T-helper 1 cell treated with Interleukin-12 subunit alpha and Interleukin-12 subunit beta and Interleukin-4 antibody, amounts not matched to agents 30 ng/mL and 1 ng/mL, for 36 hours (primary cell): ENCODE results near the gene RBAK. TPM values are rescaled to one million over a fixed set of nuclear protein-coding genes. Genes with fewer than 3 reads are reported as not detected.
"Not testable (repeated sequence)": the region's sequence is repeated elsewhere in the genome, so short reads cannot be mapped to it uniquely, and the experiment has no call there.

ENCODE experiments used
- intact Hi-C: fragments of 100-400 bp; cut with micrococcal nuclease; formaldehyde crosslinking; loops from one replicate; pipeline ENCODE4 v1.15.1; 2024
- total RNA-seq: library from RNA; stranded (reverse); gene quantifications from 2 replicates; pipeline ENCODE4 v1.2.3, GENCODE V29; 2022

Gene RBAK
- total RNA-seq, 1 donor from 2014 or later, result 14.4 TPM

DNA sequence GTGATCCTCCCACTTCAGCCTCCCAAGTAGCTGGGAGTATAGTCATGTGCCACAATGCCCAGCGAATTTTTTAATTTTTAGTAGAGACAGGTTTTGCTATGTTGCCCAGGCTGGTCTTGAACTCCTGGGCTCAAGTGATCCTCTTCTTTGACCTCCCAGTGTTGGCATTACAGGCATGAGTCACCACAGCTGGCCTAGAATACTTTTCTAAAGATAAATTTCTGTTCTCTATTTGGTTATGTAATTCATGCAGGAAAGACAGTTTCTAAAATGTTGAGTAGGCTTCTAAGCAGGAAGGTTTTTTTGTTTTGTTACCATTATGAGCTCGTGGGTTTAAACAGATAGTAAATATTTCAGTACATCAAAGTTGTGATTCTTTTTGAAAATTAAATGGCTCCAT is 5.0 kb downstream of the RBAK start:
- intact Hi-C loops, result no loop called here

DNA sequence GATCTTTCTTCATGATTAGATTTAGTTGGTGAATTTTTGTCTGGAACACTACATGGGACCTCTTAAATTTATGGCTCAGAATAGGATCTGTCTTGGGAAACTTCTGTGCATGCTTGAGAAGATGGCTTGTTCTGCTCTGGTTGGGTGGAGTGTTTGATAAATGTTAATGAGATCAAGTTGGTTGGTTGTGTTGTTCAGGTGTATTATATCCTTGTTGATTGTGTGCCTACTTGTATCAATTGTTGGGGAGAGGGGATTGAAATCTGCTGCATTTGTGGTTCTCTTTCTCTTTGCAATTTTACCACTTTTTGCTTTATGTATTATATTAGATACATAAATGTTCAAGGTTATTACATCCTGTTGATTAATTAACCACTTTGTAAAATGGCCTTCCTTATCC is 6.1 kb downstream of the RBAK start:
- intact Hi-C loops, result not testable (repeated sequence)

DNA sequence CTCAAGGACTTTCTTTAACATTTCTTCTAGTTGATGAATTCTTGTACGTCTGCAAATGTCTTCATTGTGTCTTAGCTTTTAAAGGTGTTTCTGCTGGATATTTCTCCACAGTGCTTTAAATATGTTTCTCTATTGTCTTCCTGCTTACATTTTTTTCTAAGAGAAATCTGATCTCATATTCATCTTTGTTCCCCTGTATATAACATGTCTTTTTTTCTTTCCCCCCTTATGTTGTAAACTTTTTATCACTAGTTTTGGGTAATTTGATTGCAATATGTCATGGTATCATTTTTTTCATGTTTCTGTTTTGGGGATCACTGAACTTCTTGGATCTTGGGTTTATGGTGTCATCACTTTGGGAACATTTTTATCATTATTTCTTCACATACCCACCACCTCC is 7.5 kb downstream of the RBAK start:
- intact Hi-C loops, result no loop called here

DNA sequence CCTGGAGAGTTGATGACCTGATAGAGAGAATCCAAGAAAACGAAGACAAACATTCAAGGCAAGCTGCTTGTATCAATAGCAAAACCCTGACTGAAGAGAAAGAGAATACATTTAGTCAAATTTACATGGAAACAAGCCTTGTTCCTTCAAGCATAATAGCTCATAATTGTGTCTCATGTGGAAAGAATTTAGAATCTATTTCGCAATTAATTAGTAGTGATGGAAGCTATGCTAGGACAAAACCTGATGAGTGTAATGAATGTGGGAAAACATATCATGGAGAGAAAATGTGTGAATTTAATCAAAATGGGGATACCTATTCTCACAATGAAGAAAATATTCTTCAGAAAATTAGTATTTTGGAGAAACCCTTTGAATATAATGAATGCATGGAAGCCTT is 18.0 kb downstream of the RBAK start:
- intact Hi-C loops, result no loop called here

DNA sequence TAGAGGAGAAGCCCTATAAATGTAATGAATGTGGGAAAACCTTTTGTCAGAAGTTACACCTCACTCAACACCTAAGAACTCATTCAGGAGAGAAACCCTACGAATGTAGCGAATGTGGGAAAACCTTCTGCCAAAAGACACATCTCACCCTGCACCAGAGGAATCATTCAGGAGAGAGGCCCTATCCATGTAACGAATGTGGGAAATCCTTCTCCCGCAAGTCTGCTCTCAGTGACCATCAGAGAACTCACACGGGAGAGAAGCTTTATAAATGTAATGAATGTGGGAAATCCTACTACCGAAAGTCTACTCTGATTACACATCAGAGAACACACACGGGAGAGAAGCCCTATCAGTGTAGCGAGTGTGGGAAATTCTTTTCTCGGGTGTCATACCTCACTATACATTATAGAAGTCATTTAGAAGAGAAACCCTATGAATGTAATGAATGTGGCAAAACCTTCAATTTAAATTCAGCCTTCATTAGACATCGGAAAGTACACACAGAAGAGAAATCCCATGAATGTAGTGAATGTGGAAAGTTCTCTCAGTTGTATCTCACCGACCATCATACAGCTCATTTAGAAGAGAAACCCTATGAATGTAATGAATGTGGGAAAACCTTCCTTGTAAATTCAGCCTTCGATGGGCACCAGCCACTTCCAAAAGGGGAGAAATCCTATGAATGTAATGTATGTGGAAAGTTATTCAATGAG is 18.9 kb downstream of the RBAK start:
- intact Hi-C loops, result loop anchor here (5.0 kb wide), 1 partner anchor 358 kb away; the partner anchor contains the start of gene TNRC18

DNA sequence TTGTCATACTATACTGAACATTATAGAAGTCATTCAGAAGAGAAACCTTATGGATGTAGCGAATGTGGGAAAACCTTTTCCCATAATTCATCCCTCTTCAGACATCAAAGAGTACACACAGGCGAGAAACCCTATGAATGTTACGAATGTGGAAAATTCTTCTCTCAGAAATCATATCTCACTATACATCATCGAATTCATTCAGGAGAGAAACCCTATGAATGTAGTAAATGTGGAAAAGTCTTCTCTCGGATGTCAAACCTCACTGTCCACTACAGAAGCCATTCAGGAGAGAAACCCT is 19.4 kb downstream of the RBAK start:
- intact Hi-C loops, result loop anchor here (5.0 kb wide), 1 partner anchor 357 kb away; the partner anchor contains the start of gene TNRC18

DNA sequence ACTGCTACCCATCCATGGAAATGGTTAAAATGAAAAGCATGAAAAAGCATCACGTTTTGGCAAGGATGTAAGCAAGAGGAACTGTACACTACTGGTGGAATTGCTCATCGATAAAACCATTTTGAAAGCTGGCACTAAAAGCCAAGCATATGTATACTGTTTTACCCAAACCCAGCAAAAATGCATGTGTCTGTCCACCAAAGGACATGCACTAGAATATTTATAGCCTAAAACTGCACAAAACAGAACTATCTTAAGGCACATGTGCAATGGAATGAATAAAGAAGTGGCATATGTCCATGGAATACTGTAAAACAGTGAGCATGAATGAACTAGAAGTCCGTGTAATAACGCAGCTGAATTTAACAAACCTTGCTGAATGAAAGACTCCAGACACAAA is 22.9 kb downstream of the RBAK start:
- intact Hi-C loops, result loop anchor here (5.0 kb wide), 1 partner anchor 354 kb away; the partner anchor contains the start of gene TNRC18

DNA sequence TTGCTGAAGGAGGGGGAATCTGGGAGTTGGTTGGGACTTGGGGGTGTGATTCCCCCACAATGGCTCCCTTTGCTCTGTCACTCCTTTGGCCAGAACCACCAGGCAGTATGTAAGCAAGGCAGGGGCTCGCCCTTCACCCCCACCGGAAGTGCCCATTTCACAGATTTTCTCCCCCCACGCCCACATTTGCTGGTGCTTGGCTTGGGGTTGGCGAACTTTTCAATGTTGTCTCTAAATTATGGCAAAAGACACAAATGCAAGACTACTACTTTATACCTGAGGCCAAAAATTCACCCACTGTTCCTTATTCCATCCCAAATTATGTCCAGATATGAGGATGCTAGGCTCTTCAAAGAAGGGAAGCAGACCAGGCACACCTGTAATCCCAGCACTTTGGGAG is 24.5 kb downstream of the RBAK start:
- intact Hi-C loops, result no loop called here

DNA sequence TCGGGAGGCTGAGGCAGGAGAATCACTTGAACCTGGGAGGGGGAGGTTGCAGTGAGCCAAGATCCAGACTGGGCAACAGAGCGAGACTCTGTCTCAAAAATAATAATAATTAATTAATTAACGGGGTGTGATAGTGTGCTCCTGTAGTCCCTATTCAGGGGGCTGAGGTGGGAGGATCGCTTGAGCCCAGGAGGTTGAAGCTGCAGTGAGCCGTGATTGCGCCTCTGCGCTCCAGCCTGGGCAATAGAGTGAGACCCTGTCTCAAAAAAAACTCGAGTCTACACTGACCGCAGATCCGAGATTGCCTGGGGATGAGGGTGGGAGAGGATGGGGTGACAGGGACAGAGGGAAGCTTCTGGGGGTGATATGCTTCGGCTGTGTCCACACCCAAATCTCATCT is 29.5 kb downstream of the RBAK start:
- intact Hi-C loops, result not testable (repeated sequence)

DNA sequence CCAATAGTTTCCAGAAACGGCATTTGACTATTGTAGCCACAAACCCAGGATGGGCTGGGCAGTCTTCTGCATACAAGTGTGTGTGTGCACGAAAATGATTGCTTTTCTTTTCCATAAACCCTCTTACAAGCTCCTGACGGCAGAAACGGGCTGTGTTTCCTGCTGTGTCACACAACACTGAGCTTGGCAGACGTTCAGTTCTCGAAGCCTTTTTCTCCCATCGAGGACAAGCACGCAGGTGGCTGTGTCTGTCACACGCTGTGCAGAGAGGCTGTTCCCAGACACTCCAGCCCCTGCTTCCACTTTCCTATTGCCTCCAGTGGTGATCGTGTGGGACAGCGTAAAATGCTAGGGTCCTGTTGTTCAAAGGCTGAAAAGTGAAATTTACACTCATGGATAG is 32.1 kb downstream of the RBAK start:
- intact Hi-C loops, result no loop called here

DNA sequence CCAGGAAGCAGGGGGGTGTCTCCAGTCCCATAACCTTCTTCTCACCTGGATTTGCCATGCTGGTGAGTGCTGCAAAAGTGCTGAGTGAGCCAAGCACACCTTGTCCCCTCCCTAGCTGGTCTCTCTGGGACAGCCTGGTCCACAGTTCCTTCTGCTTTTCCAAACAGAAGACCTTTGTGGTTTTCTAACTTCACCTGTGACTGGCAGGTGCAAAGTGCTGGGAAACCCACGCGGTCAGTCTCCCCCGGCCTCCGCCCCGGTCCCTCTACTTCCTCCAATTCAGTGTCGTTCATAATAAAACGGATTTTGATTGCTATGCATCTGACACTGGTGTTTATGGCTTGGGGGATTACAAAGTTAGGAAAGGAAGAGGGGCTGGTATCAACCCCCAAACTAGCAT is 37.1 kb downstream of the RBAK start:
- intact Hi-C loops, result no loop called here

DNA sequence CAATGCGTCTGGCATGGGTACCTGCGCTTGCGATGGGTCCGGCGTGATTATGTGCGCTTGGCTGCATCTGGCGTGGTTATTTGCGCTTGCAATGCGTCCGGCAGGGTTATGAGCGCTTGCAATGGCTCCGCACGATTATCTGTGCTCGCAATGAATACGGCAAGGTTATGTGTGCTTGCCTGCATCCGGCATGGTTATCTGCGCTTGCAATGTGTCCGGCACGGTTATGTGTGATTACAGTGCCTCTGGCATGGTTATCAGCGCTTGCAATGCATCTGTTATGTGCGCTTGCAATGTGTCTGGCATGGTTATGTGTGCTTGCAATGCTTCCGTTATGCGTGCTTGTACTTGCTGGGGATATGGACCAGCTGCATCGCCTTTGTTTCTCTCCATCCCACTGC is 37.7 kb downstream of the RBAK start:
- intact Hi-C loops, result no loop called here

DNA sequence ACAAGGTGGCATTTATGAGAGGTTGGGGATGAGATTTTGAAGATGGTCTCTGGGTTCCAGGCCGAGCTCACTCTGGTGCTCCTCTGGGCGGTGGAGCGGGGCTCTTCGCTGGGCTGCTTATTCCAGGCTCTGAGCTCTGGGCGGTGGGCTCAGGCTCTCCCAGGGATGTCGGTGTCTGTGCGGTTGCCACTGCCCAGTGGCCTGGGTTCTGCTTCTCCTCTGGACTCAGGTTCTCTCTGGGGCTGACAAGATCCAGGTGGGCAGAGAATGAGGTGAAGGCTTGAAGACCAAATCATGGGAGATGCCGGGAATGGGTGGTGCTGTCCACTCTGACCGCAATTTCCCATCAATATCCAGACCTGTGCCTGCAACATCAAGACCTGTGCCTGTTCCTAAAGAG is 40.6 kb downstream of the RBAK start:
- intact Hi-C loops, result no loop called here

DNA sequence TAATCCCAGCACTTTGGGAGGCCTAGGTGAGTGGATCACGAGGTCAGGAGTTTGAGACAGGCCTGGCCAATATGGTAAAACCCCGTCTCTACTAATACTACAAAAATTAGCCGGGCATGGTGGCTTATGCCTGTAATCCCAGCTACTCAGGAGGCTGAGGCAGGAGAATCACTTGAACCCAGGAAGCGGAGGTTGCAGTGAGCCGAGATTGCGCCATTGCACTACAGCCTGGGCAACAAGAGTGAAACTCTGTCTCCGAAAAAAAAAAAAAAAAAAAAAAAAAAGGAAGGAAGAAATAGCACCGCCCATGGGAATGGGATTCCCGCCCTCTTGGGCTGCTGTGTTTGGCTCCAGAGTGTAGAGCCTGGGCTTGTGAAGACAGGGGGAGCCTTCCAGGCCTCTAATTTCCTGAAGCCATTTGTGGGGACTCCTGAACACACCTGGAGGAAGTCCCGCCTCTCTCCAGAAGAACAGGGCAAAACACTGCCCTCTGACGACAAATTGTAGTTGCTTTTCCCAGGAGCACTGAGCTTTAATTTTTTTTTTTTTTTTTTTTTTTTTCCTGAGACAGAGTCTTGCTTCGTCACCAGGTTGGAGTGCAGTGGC is 42.7 kb downstream of the RBAK start:
- intact Hi-C loops, result not testable (repeated sequence)

DNA sequence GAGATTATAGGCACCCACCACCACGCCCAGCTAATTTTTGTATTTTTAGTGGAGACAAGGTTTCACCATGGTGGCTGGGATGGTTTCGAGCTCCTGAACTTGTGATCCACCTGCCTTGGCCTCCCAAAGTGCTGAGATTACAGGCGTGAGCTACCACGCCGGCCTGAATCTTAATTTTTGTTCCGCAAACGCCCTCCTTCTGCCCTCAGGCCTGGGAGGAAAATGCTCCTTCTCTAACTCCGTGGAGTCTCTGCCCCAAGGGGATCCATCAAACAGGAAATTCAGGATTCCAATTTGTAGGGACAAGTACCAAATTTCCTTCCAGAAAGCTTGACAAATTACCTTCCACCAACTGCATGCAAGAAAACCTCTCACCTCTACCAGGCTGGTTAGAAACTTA is 43.2 kb downstream of the RBAK start:
- intact Hi-C loops, result loop anchor here (1.0 kb wide), 1 partner anchor 291 kb away; no protein-coding TSS in a partner anchor

DNA sequence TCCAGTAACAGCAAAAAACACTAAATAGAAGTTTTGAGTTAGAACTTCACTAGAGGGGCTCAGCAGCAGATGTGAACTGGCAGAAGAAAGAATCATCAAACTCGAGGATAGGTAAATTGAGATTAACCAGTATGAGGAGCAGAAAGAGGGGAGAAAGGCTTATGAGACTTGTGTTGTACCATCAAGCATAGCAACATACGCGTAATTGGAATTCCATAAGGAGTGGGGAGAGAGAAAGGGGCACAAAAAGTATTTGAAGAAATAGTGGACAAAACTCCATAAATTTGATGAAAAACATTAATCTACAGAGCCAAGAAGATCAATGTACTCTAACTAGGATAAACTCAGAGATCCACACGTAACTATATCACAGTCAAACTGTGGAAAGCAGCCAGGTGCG is 48.3 kb downstream of the RBAK start:
- intact Hi-C loops, result no loop called here

DNA sequence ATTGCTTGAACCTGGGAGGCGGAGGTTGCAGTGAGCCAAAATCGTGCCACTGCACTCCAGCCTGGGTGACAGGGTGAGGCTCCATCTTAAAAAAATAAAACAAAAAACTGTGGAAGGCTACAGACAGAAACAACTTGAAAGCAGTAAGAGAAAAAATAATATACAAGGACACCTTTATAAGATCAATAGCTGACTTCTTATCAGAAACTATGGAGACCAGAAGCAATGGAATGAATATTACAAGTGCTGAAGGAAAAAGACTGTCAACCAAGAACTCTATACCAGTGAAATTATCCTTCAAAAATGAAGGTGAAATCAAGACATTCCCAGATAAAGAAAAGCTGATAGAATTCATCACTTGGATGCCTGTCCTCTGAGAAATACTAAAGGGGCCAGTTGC is 49.0 kb downstream of the RBAK start:
- intact Hi-C loops, result no loop called here

DNA sequence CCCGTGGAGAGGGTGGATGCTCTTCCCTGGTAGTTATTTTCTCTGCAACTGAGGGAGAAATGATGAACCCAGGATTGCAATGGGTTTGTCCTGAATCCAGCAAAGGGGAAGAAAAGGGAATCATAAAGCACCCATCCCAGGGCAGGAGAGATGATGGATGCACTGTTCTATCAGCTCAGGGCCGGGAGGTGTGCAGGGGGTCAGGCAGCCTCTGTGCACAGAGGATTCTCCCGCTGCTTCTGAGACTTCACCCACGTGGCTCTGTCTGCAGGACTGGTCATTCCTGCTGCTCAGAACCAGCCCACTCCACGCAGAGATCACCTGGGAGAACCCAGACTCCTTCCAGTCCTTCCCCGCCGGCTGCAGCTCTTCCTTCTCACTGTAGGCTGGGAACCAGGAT is 70.7 kb downstream of the RBAK start:
- intact Hi-C loops, result no loop called here

DNA sequence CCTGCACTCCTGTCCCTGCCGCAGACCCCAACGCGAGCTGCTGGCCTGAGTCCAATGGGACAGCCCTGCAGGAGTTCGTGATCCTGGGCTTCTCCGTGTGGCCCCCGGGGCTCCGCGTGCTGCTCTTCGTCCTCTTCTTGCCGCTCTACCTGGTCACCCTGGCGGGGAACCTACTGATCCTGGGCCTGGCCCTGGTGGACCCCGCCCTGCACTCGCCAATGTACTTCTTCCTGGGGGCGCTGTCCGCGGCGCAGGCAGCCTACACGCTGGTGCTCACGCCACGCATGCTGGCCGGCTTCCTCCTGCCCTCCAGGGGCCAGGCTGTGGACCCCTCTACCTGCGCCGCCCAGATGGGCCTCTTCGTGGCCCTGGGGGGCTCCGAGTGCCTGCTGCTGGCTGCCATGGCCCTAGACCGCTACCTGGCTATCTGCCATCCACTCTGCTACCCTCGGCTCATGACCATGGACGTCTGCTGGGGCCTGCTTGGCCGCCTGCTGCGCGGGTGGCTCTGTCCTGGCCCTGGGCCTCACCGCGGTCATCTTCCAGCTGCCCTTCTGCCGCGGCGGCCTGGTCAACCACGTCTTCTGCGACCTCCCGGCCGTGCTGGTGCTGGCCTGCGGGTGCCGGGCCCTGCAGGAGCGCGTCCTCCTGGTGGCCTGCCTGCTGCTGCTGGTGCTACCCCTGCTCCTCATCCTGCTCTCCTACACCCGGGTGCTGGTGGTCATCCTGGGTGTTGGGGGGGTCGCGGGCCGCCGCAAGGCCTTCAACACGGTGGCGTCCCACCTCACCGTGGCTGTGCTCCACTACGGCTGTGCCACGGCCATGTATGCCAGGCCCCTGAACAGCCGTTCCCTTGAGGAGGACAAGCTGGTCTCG is 71.7 kb downstream of the RBAK start:
- intact Hi-C loops, result no loop called here
